NCI-H460 (cell line): ENCODE results near the gene PIP4K2C. TPM values are rescaled to one million over a fixed set of nuclear protein-coding genes. Genes with fewer than 3 reads are reported as not detected.
A peak's percentile ranks its signal among the peaks of the same experiment; 100 is the strongest.

Experiments used
- DNase-seq: peaks from one replicate; pipeline ENCODE4 v3.0.0-alpha.2; 2016; ENCODE audit warnings: low read depth; ENCODE audit errors: extremely low read depth
- polyA plus RNA-seq: library from polyadenylated mRNA; depleted of rRNA; stranded (reverse); fragments of >200 nt; gene quantifications from 2 replicates; pipeline ENCODE4 v1.2.3, GENCODE V29; 2014; cell fraction: nucleus; rRNA removed
- total RNA-seq: library from RNA; depleted of rRNA; stranded (reverse); fragments of >200 nt; shearing (Covaris generic); gene quantifications from 2 replicates; pipeline ENCODE4 v1.2.3, GENCODE V29; 2014; rRNA removed

Gene PIP4K2C
- total RNA-seq: 34.6 and 39.8 TPM in 2 replicates
- 88.6 and 89.7 TPM in 2 replicates for polyA plus RNA-seq

GRCh38 chr12:57590864-57591781 is at the start of gene PIP4K2C:
Gene PIP4K2C (plus strand): TSS chr12:57591192. CDS start chr12:57591290, 98 bp downstream.
- DNase-seq: peak; percentile 59

DNA sequence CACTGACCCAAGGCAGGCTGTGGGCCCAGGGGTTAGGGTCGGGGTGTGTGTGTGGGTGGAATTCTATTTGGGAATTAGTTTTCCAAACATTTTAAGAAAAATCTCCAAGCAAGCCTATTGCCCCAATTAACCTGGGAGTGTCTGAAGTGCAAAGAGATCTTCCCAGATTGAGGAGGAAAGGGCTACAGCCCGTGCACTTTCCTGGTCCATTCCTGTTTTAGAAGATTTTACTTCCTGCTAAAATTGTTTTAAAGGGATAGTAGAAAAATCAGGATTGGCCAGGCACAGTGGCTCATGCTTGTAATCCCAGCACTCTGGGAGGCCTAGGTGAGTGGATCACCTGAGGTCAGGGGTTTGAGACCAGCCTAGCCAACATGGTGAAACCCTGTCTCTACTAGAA is 49.3 kb upstream of the PIP4K2C start:
- DNase-seq: no peak

DNA sequence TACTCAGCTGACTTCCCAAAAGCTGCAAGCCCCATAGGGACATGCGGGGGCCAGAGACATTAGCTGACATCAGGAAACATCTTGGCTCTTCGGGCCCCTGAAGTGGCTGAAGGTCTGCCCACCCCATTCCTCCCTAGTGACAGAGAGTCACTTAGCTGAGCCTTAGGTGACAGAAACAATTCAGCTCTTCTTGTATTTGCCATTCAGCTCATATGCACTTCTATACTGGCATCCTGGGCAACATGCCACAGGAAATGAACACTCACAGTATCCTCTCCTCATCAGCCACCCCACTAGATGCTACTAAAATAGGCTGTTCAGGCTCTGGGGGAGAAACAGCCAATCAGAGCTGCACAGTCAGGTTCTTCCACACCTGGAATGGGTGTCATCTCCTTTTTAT is 47.4 kb upstream of the PIP4K2C start:
- no peak for DNase-seq

DNA sequence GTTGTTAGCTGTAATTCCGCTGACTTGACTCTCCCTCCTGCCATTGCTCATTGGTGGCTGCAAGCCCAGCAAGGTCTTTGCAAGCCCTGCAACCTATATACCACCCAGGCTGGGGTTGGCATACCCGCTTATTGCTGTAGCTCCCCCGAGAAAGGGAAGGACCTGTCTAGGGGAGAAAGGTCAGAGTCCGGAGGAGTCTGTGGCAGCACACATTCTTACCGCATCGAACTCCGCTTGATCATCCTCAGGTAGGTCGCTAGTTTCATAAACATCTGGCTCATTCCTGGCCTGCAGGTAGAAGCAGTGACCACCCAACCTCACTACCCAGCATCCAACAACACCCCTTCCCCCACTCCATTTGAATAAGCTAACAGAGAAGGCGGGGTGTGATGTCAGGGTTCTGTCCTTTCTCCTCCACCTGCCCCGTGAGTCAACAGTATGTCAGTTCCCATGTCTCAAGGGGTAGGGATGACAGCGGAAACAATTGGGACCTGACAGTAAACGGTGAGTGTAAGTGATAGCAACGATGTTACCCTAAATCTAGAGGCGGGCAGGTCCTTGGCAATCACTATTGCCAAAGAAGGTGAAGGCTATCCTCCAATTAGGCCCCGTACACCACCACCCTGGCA is 45.1 kb upstream of the PIP4K2C start:
- DNase-seq: no peak

GRCh38 chr12:57546438-57547287 is 44.3 kb upstream of the PIP4K2C start, which contains the start of gene DCTN2:
Gene DCTN2 (minus strand): TSS chr12:57547192. CDS start chr12:57547063, 129 bp downstream.
- DNase-seq: peak; percentile 98

- no peak for DNase-seq
Observed at GRCh38 chr12:57547288-57548012, 43.5 kb upstream of the PIP4K2C start.

- DNase-seq: no peak
Observed at GRCh38 chr12:57548013-57548315, 43.0 kb upstream of the PIP4K2C start.

DNA sequence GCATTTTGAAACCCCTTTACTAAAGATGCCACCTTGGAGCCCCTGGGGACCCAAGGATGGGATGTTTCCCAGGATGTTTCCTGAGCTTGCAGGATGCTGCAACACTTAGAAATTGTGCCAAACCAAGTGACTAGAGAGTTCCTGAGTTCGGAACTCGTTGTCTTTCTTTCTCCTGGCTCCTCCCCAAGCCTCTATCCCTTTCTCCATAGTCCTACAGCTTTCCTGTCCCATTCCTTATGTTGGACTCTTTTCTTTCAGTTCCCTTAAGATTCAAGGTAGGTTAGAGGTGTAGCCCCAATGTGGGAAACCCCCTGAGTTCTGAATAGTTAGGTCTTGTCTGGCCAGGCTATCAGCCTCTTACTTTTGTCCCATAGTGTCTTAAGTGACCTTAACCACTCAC is 42.5 kb upstream of the PIP4K2C start:
- peak; percentile 32 for DNase-seq

GRCh38 chr12:57549203-57549908 is 41.6 kb upstream of the PIP4K2C start:
- no peak for DNase-seq

- DNase-seq: no peak
Observed at GRCh38 chr12:57549909-57550640, 40.9 kb upstream of the PIP4K2C start, which contains the start of gene KIF5A. Gene KIF5A (plus strand): TSS chr12:57550044. CDS start chr12:57550272, 228 bp downstream.

DNA sequence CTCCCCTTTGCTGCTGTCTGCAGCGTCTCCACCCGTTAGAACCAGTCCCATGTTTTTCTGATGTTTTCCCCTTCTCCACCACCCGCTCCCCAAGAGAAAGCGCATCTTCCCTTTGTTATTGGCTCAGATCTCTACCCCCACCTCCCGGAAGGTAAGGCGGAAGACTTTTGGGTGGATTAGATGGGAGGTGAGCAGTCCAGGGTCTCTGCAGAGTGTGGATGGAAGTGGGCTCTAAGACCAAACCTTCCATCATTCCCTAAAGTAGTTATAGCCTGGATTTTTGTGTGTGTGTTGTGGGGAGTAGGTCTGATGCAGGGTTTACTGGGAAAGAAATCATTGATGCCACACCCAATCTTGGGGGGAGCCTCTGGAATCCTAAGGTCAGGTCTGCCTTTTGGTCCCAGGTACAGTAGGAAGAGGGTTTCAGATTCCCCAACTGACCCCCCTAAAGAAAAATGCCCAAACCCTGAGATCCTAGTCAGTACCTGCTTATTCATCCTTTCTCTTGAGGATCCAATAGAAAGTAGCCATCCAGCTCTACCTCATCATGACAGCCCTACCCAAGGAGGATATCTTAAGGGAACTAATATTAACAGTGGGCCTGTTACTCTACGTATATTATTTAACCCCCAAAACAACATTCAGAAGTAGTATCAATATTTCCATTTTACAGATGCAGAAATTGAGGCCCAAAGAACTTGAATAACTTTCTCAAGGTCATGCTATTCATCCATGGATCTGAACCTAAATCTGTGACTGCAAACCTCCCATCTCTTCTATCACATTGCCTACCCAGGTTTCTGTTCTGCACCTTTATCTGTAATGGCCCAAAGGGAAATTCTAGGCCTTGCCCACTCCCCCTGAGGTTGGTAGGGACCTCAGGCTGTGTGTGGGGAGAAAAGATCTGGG is 40.1 kb upstream of the PIP4K2C start:
- DNase-seq: no peak

- DNase-seq: no peak
Observed at GRCh38 chr12:57551637-57552305, 39.2 kb upstream of the PIP4K2C start.

GRCh38 chr12:57552306-57552651 is 38.7 kb upstream of the PIP4K2C start:
- no peak for DNase-seq

DNA sequence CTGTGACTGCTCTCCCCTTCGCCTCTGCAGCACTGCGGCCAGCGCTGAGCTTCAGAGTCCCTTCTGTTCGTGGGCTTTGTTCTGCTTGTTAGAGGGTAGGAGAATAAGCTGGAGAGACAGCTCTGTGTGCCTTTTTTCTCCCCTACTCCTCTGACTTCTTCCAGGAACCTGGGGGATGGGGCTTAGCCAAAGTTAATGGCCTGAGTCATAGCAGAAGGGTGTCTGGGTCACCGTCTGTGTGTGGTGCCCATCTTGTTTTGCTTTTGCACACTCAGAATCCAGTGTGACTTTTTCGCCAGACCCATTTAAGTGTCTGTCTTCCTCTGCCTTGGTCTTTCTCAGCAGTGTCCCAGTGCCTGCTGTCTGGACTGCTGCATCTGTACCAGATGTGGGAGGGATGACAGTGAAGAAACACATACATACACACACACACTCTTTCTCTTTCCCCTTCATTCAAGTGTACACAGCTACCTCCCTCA is 38.1 kb upstream of the PIP4K2C start:
- no peak for DNase-seq

GRCh38 chr12:57553343-57554202 is 37.4 kb upstream of the PIP4K2C start:
- no peak for DNase-seq

- no peak for DNase-seq
Observed at GRCh38 chr12:57554453-57554852, 36.5 kb upstream of the PIP4K2C start.
